Left ventricle myocardium inferior (tissue), 1 donor: Measurements from ENCODE around the gene PPP1R37. TPM values are rescaled to one million over a fixed set of nuclear protein-coding genes. Genes with fewer than 3 reads are reported as not detected.

ENCODE experiments used
- DNase-seq: peaks from one replicate; pipeline ENCODE4 v3.0.0-alpha.2; 2020
- H3K27ac ChIP-seq: fragments of 200-600 bp; replicated peaks from 2 replicates; pipeline ENCODE4 v1.8.0; 2021
- H3K27me3 ChIP-seq: fragments of 200-600 bp; 2 replicates; pipeline ENCODE4 v1.8.0; 2021; ENCODE audit warnings: low read depth
- H3K36me3 ChIP-seq: fragments of 200-600 bp; 2 replicates; pipeline ENCODE4 v1.8.0; 2021
- H3K4me1 ChIP-seq: fragments of 200-600 bp; 2 replicates; pipeline ENCODE4 v1.8.0; 2021
- H3K4me3 ChIP-seq: fragments of 200-600 bp; 2 replicates; pipeline ENCODE4 v1.8.0; 2021; ENCODE audit warnings: mild to moderate bottlenecking, moderate library complexity
- H3K9me3 ChIP-seq: fragments of 200-600 bp; replicated peaks from 2 replicates; pipeline ENCODE4 v1.8.0; 2021
- CTCF ChIP-seq: fragments of 200-600 bp; IDR thresholded peaks from 2 replicates; pipeline ENCODE4 v1.8.0; 2021; ENCODE audit warnings: antibody characterized with exemption, mild to moderate bottlenecking, borderline replicate concordance
- intact Hi-C: fragments of 100-400 bp; cut with micrococcal nuclease; formaldehyde crosslinking; loops from one replicate; pipeline ENCODE4 v1.11.0; 2022
- long read RNA-seq: library from polyadenylated mRNA; unstranded; transcript quantifications from one replicate; pipeline ENCODE4 v2.0.0, GENCODE V29; 2021
- total RNA-seq: library from RNA; stranded (reverse); fragmentation: NEBNext Ultra II Directional; extraction: Animal tissue kit (Norgen Biotek cat#: 25700); gene quantifications from one replicate; pipeline ENCODE4 v1.2.1, GENCODE V29; 2021
- donor health status: DM: no; HTN: yes; CAD: no; lungs with severe emphysema.

PPP1R37 gene, protein sequence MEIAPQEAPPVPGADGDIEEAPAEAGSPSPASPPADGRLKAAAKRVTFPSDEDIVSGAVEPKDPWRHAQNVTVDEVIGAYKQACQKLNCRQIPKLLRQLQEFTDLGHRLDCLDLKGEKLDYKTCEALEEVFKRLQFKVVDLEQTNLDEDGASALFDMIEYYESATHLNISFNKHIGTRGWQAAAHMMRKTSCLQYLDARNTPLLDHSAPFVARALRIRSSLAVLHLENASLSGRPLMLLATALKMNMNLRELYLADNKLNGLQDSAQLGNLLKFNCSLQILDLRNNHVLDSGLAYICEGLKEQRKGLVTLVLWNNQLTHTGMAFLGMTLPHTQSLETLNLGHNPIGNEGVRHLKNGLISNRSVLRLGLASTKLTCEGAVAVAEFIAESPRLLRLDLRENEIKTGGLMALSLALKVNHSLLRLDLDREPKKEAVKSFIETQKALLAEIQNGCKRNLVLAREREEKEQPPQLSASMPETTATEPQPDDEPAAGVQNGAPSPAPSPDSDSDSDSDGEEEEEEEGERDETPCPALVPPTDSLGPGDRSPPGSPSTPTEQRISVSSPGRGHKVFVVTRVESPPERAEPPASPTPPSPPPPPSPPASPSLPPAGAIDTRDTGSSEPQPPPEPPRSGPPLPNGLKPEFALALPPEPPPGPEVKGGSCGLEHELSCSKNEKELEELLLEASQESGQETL
- total RNA-seq: 15.9 TPM
- long read RNA-seq, transcript PPP1R37-201 (13 exons, 3,163 nt): major isoform, 8 of 14 reads
- long read RNA-seq, partial matches to known transcripts: 5 of 14 reads
- long read RNA-seq, other reads (novel, unspliced or antisense): 1 of 14 reads

- Histone ChIP-seq H3K9me3 (no peaks in the 10 kb centered on the region), H3K4me3 (peak within 1 kb of the TSS; percentile 100), H3K27ac (peak within 1 kb of the TSS; percentile 93), H3K36me3 (peaks cover 17% of the 10 kb centered on the region), H3K27me3 (no peaks in the 10 kb centered on the region), H3K4me1 (peaks cover 72% of the 10 kb centered on the region)
- peak; percentile 64 for TF ChIP-seq CTCF
- peak; percentile 91 for DNase-seq
- intact Hi-C loops: no loop called here
Observed at GRCh38 chr19:45092747-45093678, at the start of gene PPP1R37. TSS of gene PPP1R37 (plus strand) at chr19:45093179. CDS start at chr19:45093326, 147 bp downstream.

GRCh38 chr19:45045671-45046353 is 47.2 kb upstream of the PPP1R37 start:
- no peak overlapping the region for H3K4me3 ChIP-seq
- no peaks in the 10 kb centered on the region for H3K9me3 ChIP-seq
- peaks cover 85% of the 10 kb centered on the region for H3K4me1 ChIP-seq
- H3K27me3 ChIP-seq: no peaks in the 10 kb centered on the region
- TF ChIP-seq CTCF: no peak
- peaks cover 47% of the 10 kb centered on the region for H3K36me3 ChIP-seq
- intact Hi-C loops: no loop called here
- peak overlapping the region; percentile 47 for H3K27ac ChIP-seq
- no peak for DNase-seq

DNA sequence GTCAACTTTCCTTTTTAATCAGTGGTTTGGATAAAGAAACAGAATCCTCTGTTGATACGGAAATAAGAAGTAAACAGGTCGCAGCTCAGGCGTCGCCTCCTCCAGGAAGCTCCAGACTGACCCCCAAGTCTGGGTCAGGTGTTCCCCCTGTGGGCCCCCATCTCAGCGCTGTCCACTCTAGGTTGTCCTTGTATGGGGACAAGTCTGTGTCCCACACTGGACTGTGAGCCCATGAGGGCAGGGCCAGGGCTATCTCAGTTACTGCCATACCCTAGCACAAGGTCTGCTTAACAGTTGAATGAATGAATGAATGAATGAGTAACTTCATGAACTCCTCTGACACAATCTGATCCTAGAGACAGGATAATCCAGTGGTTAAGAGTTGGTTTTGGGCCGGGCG is 46.6 kb upstream of the PPP1R37 start:
- Histone ChIP-seq H3K9me3 (no peaks in the 10 kb centered on the region), H3K4me3 (no peak overlapping the region), H3K4me1 (peaks cover 79% of the 10 kb centered on the region), H3K27ac (peak overlapping the region; percentile 47), H3K36me3 (peaks cover 43% of the 10 kb centered on the region), H3K27me3 (no peaks in the 10 kb centered on the region)
- DNase-seq: no peak
- intact Hi-C loops: no loop called here
- TF ChIP-seq CTCF: no peak

GRCh38 chr19:45047188-45047797 is 45.7 kb upstream of the PPP1R37 start:
- no peak for TF ChIP-seq CTCF
- intact Hi-C loops: no loop called here
- Histone ChIP-seq H3K27me3 (no peaks in the 10 kb centered on the region), H3K9me3 (no peaks in the 10 kb centered on the region), H3K4me3 (no peak overlapping the region), H3K27ac (no peak overlapping the region), H3K4me1 (peaks cover 76% of the 10 kb centered on the region), H3K36me3 (peaks cover 36% of the 10 kb centered on the region)
- DNase-seq: no peak
